K562 (cell line): ENCODE measurements around the gene DYNC2I2. TPM values are rescaled to one million over a fixed set of nuclear protein-coding genes. Genes with fewer than 3 reads are reported as not detected.

Experiments
- ATAC-seq: fragments of 200-7000 bp; cut with Tn5 transposase; 3 replicates; pipeline ENCODE4 v1.9.1; 2020; ENCODE audit warnings: moderate library complexity
- BruUV-seq: library from RNA; stranded (reverse); fragments of 400-500 nt; replicated peaks from 2 replicates; lab custom pipeline; 2021; lab: Mats Ljungman, UMichigan
- CTCF ChIA-PET: fragments of 300-600 bp; formaldehyde crosslinking; extraction: SDS; loops from one replicate; lab custom pipeline; 2021; ENCODE audit warnings: low intra/inter-chr PET ratio; lab: Yijun Ruan, JAX
- POLR2A ChIA-PET: fragments of 300-600, 350-650 bp; sonication (Branson Sonifier 250); formaldehyde crosslinking; extraction: SDS; loops from one replicate; lab custom pipeline; 2021; ENCODE audit warnings: antibody characterized with exemption, inconsistent platforms; lab: Yijun Ruan, JAX
- DNase-seq, 4 experiments: peaks; one replicate each; pipeline versions ENCODE4 v3.0.0 to v3.0.0-alpha.2; 2011 to 2018; ENCODE audit warnings: low spot score in 3 of 4, mixed read lengths in 3 of 4; ENCODE audit errors: extremely low read depth in 1 of 4
- FAIRE-seq: peaks from 2 replicates; lab custom pipeline; 2011; peaks lifted over from hg19 to GRCh38; lab: Jason Lieb, UNC
- H2AFZ ChIP-seq: 2 replicates; pipeline ENCODE4 v1.6.0; 2011; ENCODE audit warnings: low read depth, low read length, control low read depth, inconsistent platforms
- H3K27ac ChIP-seq: fragments of 200-600 bp; 3 replicates; pipeline ENCODE4 v1.8.0; 2011; ENCODE audit warnings: low read depth, mild to moderate bottlenecking, control low read depth, inconsistent platforms, low read length, moderate library complexity, mixed read lengths; ENCODE audit errors: extremely low read depth
- H3K27me3 ChIP-seq, 2 experiments: fragments of 300-600 bp in 1 of 2; 2 replicates in 1 of 2; 3 replicates in 1 of 2; pipeline versions ENCODE4 v1.6.0 to v1.8.0; 2011; ENCODE audit warnings: inconsistent platforms in 2 of 2, low read length in 2 of 2, mild to moderate bottlenecking in 1 of 2, mixed read lengths in 1 of 2, moderate library complexity in 1 of 2; ENCODE audit not compliant: control insufficient read depth in 2 of 2, insufficient read depth in 2 of 2
- H3K36me3 ChIP-seq: fragments of 300-600 bp; 3 replicates; pipeline ENCODE4 v1.8.0; 2011; ENCODE audit warnings: mild to moderate bottlenecking, low read length, inconsistent platforms; ENCODE audit not compliant: control insufficient read depth, insufficient read depth
- H3K4me1 ChIP-seq, 2 experiments: fragments of 200-600 bp in 1 of 2; replicated peaks in 1 of 2; 2 replicates in 1 of 2; 3 replicates in 1 of 2; pipeline versions ENCODE4 v1.5.1 to v1.8.0; 2011; ENCODE audit warnings: inconsistent platforms in 2 of 2, low read length in 2 of 2, mild to moderate bottlenecking in 1 of 2, mixed read lengths in 1 of 2, moderate library complexity in 1 of 2; ENCODE audit not compliant: control insufficient read depth in 2 of 2, insufficient read depth in 2 of 2
- H3K4me2 ChIP-seq: 2 replicates; pipeline ENCODE4 v1.6.1; 2011; ENCODE audit warnings: low read length, control low read depth, inconsistent platforms, mixed read lengths; ENCODE audit not compliant: insufficient read depth
- H3K4me3 ChIP-seq: fragments of 200-600 bp; sonication (generic), shearing (Covaris generic); 2 replicates; pipeline ENCODE4 v1.5.1; 2016; ENCODE audit warnings: control low read depth, inconsistent platforms
- H3K79me2 ChIP-seq: fragments of 200-600 bp; 3 replicates; pipeline ENCODE4 v1.8.0; 2011; ENCODE audit warnings: low read length, inconsistent platforms; ENCODE audit not compliant: control insufficient read depth, insufficient read depth
- H3K9ac ChIP-seq, 2 experiments: 2 replicates each; pipeline versions ENCODE4 v1.6.0 to v1.6.1; 2011; ENCODE audit warnings: low read depth in 2 of 2, low read length in 2 of 2, control low read depth in 1 of 2, inconsistent platforms in 1 of 2, mild to moderate bottlenecking in 1 of 2, mixed read lengths in 1 of 2; ENCODE audit not compliant: insufficient read depth in 1 of 2
- H3K9me1 ChIP-seq: one replicate; pipeline ENCODE4 v1.6.0; 2011; ENCODE audit warnings: inconsistent platforms, mild to moderate bottlenecking, low read length, moderate library complexity; ENCODE audit not compliant: control insufficient read depth, insufficient read depth
- H3K9me3 ChIP-seq: replicated peaks from 2 replicates; pipeline ENCODE4 v1.5.1; 2011; ENCODE audit warnings: low read depth, low read length, inconsistent platforms; ENCODE audit not compliant: control insufficient read depth, insufficient read depth
- H4K20me1 ChIP-seq: replicated peaks from 2 replicates; pipeline ENCODE4 v1.6.1; 2011; ENCODE audit warnings: low read length, inconsistent platforms, mixed read lengths; ENCODE audit not compliant: control insufficient read depth, insufficient read depth
- GTF2B ChIP-seq: IDR thresholded peaks from 2 replicates; pipeline ENCODE4 v1.6.1; 2011; ENCODE audit not compliant: insufficient read length; ENCODE audit errors: extremely low read depth
- KAT8 ChIP-seq: fragments of 450-650 bp; IDR thresholded peaks from 2 replicates; pipeline ENCODE4 v1.6.1; 2016; ENCODE audit warnings: low read depth, mild to moderate bottlenecking
- NELFE ChIP-seq: IDR thresholded peaks from 2 replicates; pipeline ENCODE4 v1.6.1; 2011; ENCODE audit warnings: mild to moderate bottlenecking; ENCODE audit not compliant: insufficient read depth, insufficient read length
- PML ChIP-seq: IDR thresholded peaks from 2 replicates; pipeline ENCODE4 v1.6.1; 2012; ENCODE audit warnings: low read length, inconsistent platforms
- RREB1 ChIP-seq: fragments of 250-450 bp; sonication (Bioruptor Pico); IDR thresholded peaks from 2 replicates; pipeline ENCODE4 v1.4.0; 2020
- THAP12 ChIP-seq: fragments of 250-450 bp; sonication (Bioruptor Pico); IDR thresholded peaks from 2 replicates; pipeline ENCODE4 v1.9.0; 2021; ENCODE audit warnings: mild to moderate bottlenecking, inconsistent platforms
- ZNF263 ChIP-seq: sonication (generic); formaldehyde crosslinking; IDR thresholded peaks from 2 replicates; pipeline ENCODE4 v1.8.0; 2022; ENCODE audit warnings: mild to moderate bottlenecking, missing genetic modification reagents, borderline replicate concordance
- WGBS: fragments of 100-300 bp; shearing (Covaris generic); methylation state at CpG from one replicate; pipeline ENCODE4 v1.1.6; 2016; ENCODE audit warnings: low coverage, mixed read lengths; ENCODE audit not compliant: insufficient coverage; ENCODE audit errors: missing lambda C conversion rate; 5-methylcytosine and 5-hydroxymethylcytosine counted together
- in situ Hi-C: fragments of 300-500 bp; cut with MboI; formaldehyde crosslinking; loops from 4 replicates; pipeline ENCODE4 v1.15.0; 2018; ENCODE audit warnings: inconsistent platforms, mixed read lengths
- intact Hi-C: fragments of 100-400 bp; cut with micrococcal nuclease; formaldehyde crosslinking; loops from 2 replicates; pipeline ENCODE4 v1.14.2; 2022
- polyA plus RNA-seq, 8 experiments: library from polyadenylated mRNA; depleted of rRNA in 4 of 8; stranded (reverse) in 5 of 8; unstranded in 3 of 8; fragments of >200 nt; fragmentation: Nextera tagmentation in 2 of 8; fragmentation: Illumina TruSeq in 1 of 8; extraction: Ambion mirVana in 2 of 8; extraction: Trizol in 1 of 8; gene quantifications; 2 replicates each; pipeline versions ENCODE4 v1.2.1 to v1.2.3, GENCODE V29; 2011 to 2014; ENCODE audit warnings: inconsistent platforms in 1 of 8, missing spikeins in 1 of 8
- total RNA-seq, 7 experiments: library from RNA; depleted of rRNA in 6 of 7; stranded (reverse); fragments of >200 nt in 6 of 7; fragmentation: Illumina TruSeq in 2 of 7; extraction: Trizol in 2 of 7; gene quantifications; 2 replicates each; pipeline versions ENCODE4 v1.2.1 to v1.2.3, GENCODE V29; 2011 to 2021; ENCODE audit warnings: low replicate concordance in 1 of 7
- TF ChIP-seq, protein P1 (sequence below): fragments of 250-450 bp; sonication (Bioruptor Pico); IDR thresholded peaks from 2 replicates; pipeline ENCODE4 v1.5.0; 2021; ENCODE audit warnings: mild to moderate bottlenecking, borderline replicate concordance
- TF ChIP-seq, protein P2 (sequence below): fragments of 250-450 bp; sonication (Bioruptor Pico); IDR thresholded peaks from 2 replicates; pipeline ENCODE4 v1.4.0; 2020; ENCODE audit warnings: mild to moderate bottlenecking, moderate library complexity

DYNC2I2 gene
- total and polyA plus RNA-seq, 9 of the 15 experiments (the other 6 are each of a cell fraction or from before 2014, with no cell fraction given) = 1.5 to 249 (median 70.0) TPM

- Histone ChIP-seq H3K4me2 (no peak overlapping the region), H4K20me1 (no peaks in the 10 kb centered on the region), H3K9ac (no peak overlapping the region), H3K27me3 (no peaks in the 10 kb centered on the region), H3K9me3 (no peaks in the 10 kb centered on the region), H3K79me2 (no peaks in the 10 kb centered on the region), H2AFZ (no peak overlapping the region), H3K36me3 (no peaks in the 10 kb centered on the region), H3K4me3 (no peak overlapping the region), H3K9me1 (no peaks in the 10 kb centered on the region), H3K4me1 (peaks cover 3 to 7% of the 10 kb centered on the region in 2 experiments; a peak in 3 of 5 replicates), H3K27ac (no peak overlapping the region)
- no peak for DNase-seq
- FAIRE-seq = no peak
- intact Hi-C loops = no loop called here
- POLR2A ChIA-PET = interaction anchor here (1.2 kb wide), 1 partner anchor 11 kb away, joined by 3 read pairs; no protein-coding TSS in a partner anchor
- in situ Hi-C loops = no loop called here
- WGBS = 53% methylated on average over 9 of the region's 9 CpGs
- BruUV-seq = no TSS peak
- CTCF ChIA-PET = no interaction called here
- no peak for ATAC-seq
- TF ChIP-seq GTF2B (no peak), NELFE (no peak), ZNF263 (CRISPR knock-in tag) (no peak), RREB1 (no peak), THAP12 (CRISPR knock-in tag) (no peak), PML (no peak), KAT8 (no peak)
- TF ChIP-seq, protein P1, sequence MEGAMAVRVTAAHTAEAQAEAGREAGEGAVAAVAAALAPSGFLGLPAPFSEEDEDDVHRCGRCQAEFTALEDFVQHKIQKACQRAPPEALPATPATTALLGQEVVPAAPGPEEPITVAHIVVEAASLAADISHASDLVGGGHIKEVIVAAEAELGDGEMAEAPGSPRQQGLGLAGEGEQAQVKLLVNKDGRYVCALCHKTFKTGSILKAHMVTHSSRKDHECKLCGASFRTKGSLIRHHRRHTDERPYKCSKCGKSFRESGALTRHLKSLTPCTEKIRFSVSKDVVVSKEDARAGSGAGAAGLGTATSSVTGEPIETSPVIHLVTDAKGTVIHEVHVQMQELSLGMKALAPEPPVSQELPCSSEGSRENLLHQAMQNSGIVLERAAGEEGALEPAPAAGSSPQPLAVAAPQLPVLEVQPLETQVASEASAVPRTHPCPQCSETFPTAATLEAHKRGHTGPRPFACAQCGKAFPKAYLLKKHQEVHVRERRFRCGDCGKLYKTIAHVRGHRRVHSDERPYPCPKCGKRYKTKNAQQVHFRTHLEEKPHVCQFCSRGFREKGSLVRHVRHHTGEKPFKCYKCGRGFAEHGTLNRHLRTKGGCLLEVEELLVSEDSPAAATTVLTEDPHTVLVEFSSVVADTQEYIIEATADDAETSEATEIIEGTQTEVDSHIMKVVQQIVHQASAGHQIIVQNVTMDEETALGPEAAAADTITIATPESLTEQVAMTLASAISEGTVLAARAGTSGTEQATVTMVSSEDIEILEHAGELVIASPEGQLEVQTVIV (CRISPR knock-in tag) = no peak
- TF ChIP-seq, protein P2, sequence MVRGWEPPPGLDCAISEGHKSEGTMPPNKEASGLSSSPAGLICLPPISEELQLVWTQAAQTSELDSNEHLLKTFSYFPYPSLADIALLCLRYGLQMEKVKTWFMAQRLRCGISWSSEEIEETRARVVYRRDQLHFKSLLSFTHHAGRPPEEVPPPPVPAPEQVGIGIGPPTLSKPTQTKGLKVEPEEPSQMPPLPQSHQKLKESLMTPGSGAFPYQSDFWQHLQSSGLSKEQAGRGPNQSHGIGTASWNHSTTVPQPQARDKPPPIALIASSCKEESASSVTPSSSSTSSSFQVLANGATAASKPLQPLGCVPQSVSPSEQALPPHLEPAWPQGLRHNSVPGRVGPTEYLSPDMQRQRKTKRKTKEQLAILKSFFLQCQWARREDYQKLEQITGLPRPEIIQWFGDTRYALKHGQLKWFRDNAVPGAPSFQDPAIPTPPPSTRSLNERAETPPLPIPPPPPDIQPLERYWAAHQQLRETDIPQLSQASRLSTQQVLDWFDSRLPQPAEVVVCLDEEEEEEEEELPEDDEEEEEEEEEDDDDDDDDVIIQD (CRISPR knock-in tag) = no peak
Observed at GRCh38 chr9:128593856-128594255, 62.8 kb downstream of the DYNC2I2 start.
